Chondrocyte (in vitro differentiated cells): ENCODE measurements around the gene KCNJ15. TPM values are rescaled to one million over a fixed set of nuclear protein-coding genes. Genes with fewer than 3 reads are reported as not detected.

Source experiments
- DNase-seq: peaks from one replicate; pipeline ENCODE4 v3.0.0; 2021; ENCODE audit warnings: mixed read lengths, low spot score
- H3K27ac Mint-ChIP-seq: one replicate; pipeline ENCODE4 v1.8.0; 2021; ENCODE audit warnings: mild to moderate bottlenecking, moderate library complexity, mixed read lengths; ENCODE audit not compliant: unreplicated experiment
- H3K27me3 Mint-ChIP-seq: 2 replicates; pipeline ENCODE4 v1.8.0; 2021; ENCODE audit warnings: low read depth, mixed read lengths
- H3K36me3 Mint-ChIP-seq: 2 replicates; pipeline ENCODE4 v1.8.0; 2021; ENCODE audit warnings: low read depth, mixed read lengths
- H3K4me1 Mint-ChIP-seq: 2 replicates; pipeline ENCODE4 v1.8.0; 2021; ENCODE audit warnings: low read depth, mild to moderate bottlenecking, mixed read lengths
- H3K4me3 Mint-ChIP-seq: one replicate; pipeline ENCODE4 v1.8.0; 2021; ENCODE audit warnings: mild to moderate bottlenecking, moderate library complexity, mixed read lengths; ENCODE audit not compliant: unreplicated experiment
- H3K9me3 Mint-ChIP-seq: 2 replicates; pipeline ENCODE4 v1.8.0; 2021; ENCODE audit warnings: low read depth, mixed read lengths
- CTCF ChIP-seq: fragments of 200-600 bp; sonication (generic); IDR thresholded peaks from 2 replicates; pipeline ENCODE4 v1.5.0; 2021; ENCODE audit warnings: antibody characterized with exemption, mild to moderate bottlenecking, moderate library complexity
- total RNA-seq: library from RNA; stranded (reverse); gene quantifications from 3 replicates; pipeline ENCODE4 v1.2.1, GENCODE V29; 2021

Gene KCNJ15
- total RNA-seq, 1 donor from 2014 or later, result 0.80 TPM

- Mint-ChIP-seq H3K36me3 (no peaks in the 10 kb centered on the region), H3K4me3 (no peak overlapping the region), H3K27ac (peak overlapping the region; percentile 39), H3K9me3 (no peaks in the 10 kb centered on the region), H3K4me1 (peaks cover 75% of the 10 kb centered on the region), H3K27me3 (no peaks in the 10 kb centered on the region)
- TF ChIP-seq CTCF, result no peak
- DNase-seq, result no peak
These were observed 6.7 kb downstream of the KCNJ15 start for GRCh38 chr21:38263493-38263892.

GRCh38 chr21:38264571-38264970 lies 7.8 kb downstream of the KCNJ15 start:
- Mint-ChIP-seq H3K4me1 (peaks cover 75% of the 10 kb centered on the region), H3K27me3 (no peaks in the 10 kb centered on the region), H3K36me3 (no peaks in the 10 kb centered on the region), H3K4me3 (no peak overlapping the region), H3K9me3 (no peaks in the 10 kb centered on the region), H3K27ac (no peak overlapping the region)
- no peak for DNase-seq
- no peak for TF ChIP-seq CTCF

- no peaks in the 10 kb centered on the region for H3K9me3 Mint-ChIP-seq
- H3K27ac Mint-ChIP-seq, result no peak overlapping the region
- H3K27me3 Mint-ChIP-seq, result no peaks in the 10 kb centered on the region
- H3K4me3 Mint-ChIP-seq, result no peak overlapping the region
- no peak for DNase-seq
- TF ChIP-seq CTCF, result no peak
- H3K4me1 Mint-ChIP-seq, result peaks cover 79% of the 10 kb centered on the region
- H3K36me3 Mint-ChIP-seq, result no peaks in the 10 kb centered on the region
These were observed 8.4 kb downstream of the KCNJ15 start for GRCh38 chr21:38265166-38265565.

GRCh38 chr21:38266732-38267131 lies 9.9 kb downstream of the KCNJ15 start:
- no peaks in the 10 kb centered on the region for H3K36me3 Mint-ChIP-seq
- H3K27me3 Mint-ChIP-seq, result no peaks in the 10 kb centered on the region
- no peaks in the 10 kb centered on the region for H3K9me3 Mint-ChIP-seq
- H3K4me3 Mint-ChIP-seq, result no peak overlapping the region
- DNase-seq, result no peak
- peak overlapping the region; percentile 84 for H3K27ac Mint-ChIP-seq
- peaks cover 75% of the 10 kb centered on the region for H3K4me1 Mint-ChIP-seq
- TF ChIP-seq CTCF, result no peak

GRCh38 chr21:38267136-38267755 lies 10.5 kb downstream of the KCNJ15 start:
- H3K27me3 Mint-ChIP-seq, result no peaks in the 10 kb centered on the region
- peak overlapping the region; percentile 84 for H3K27ac Mint-ChIP-seq
- no peaks in the 10 kb centered on the region for H3K9me3 Mint-ChIP-seq
- peaks cover 70% of the 10 kb centered on the region for H3K4me1 Mint-ChIP-seq
- H3K4me3 Mint-ChIP-seq, result no peak overlapping the region
- no peaks in the 10 kb centered on the region for H3K36me3 Mint-ChIP-seq
- DNase-seq, result no peak
- TF ChIP-seq CTCF, result no peak
